ENCODE results near the gene LAMB4.

Gene LAMB4

GRCh38 chr7:107999779-108000560 is 130.2 kb downstream of the LAMB4 start:
- FAIRE-seq (no peak), DNase-seq (ENCODE audit: insufficient read length, low spot score) (no peak)

GRCh38 chr7:107998660-107999480 is 131.3 kb downstream of the LAMB4 start:
- DNase-seq (ENCODE audit: insufficient read length, low spot score): no peak
- FAIRE-seq: no peak

- FAIRE-seq (no peak), DNase-seq (ENCODE audit: insufficient read length, low spot score) (no peak)
Measured at GRCh38 chr7:107998150-107998549, 132.0 kb downstream of the LAMB4 start.

- FAIRE-seq: no peak
- no peak for DNase-seq (ENCODE audit: insufficient read length, low spot score)
Measured at GRCh38 chr7:107996072-107996882, 133.9 kb downstream of the LAMB4 start.

- FAIRE-seq: no peak
- DNase-seq (ENCODE audit: insufficient read length, low spot score): peak; percentile 60
Measured at GRCh38 chr7:107995184-107996071, 134.7 kb downstream of the LAMB4 start.

GRCh38 chr7:107994421-107995030 is 135.6 kb downstream of the LAMB4 start:
- DNase-seq (ENCODE audit: insufficient read length, low spot score) (no peak), FAIRE-seq (no peak)

- no peak for DNase-seq (ENCODE audit: insufficient read length, low spot score)
- no peak for FAIRE-seq
Measured at GRCh38 chr7:107993891-107994291, 136.3 kb downstream of the LAMB4 start.

- FAIRE-seq (no peak), DNase-seq (ENCODE audit: insufficient read length, low spot score) (no peak)
Measured at GRCh38 chr7:107989618-107990373, 140.4 kb downstream of the LAMB4 start.

GRCh38 chr7:107982918-107983389 is 147.2 kb downstream of the LAMB4 start:
- DNase-seq (ENCODE audit: insufficient read length, low spot score): no peak
- FAIRE-seq: no peak

- DNase-seq (ENCODE audit: insufficient read length, low spot score): no peak
- FAIRE-seq: no peak
Measured at GRCh38 chr7:107982042-107982840, 147.9 kb downstream of the LAMB4 start.

- DNase-seq (ENCODE audit: insufficient read length, low spot score) (no peak), FAIRE-seq (no peak)
Measured at GRCh38 chr7:107981466-107981865, 148.7 kb downstream of the LAMB4 start.

GRCh38 chr7:107980671-107981190 is 149.4 kb downstream of the LAMB4 start:
- no peak for DNase-seq (ENCODE audit: insufficient read length, low spot score)
- FAIRE-seq: no peak

- DNase-seq (ENCODE audit: insufficient read length, low spot score) (no peak), FAIRE-seq (no peak)
Measured at GRCh38 chr7:107980171-107980570, 150.0 kb downstream of the LAMB4 start.

GRCh38 chr7:107978815-107979408 is 151.2 kb downstream of the LAMB4 start:
- DNase-seq (ENCODE audit: insufficient read length, low spot score) (no peak), FAIRE-seq (no peak)

- FAIRE-seq (no peak), DNase-seq (ENCODE audit: insufficient read length, low spot score) (no peak)
Measured at GRCh38 chr7:107977048-107977447, 153.1 kb downstream of the LAMB4 start.

- no peak for DNase-seq (ENCODE audit: insufficient read length, low spot score)
- no peak for FAIRE-seq
Measured at GRCh38 chr7:107976620-107977019, 153.5 kb downstream of the LAMB4 start.

GRCh38 chr7:107975394-107976013 is 154.7 kb downstream of the LAMB4 start:
- DNase-seq (ENCODE audit: insufficient read length, low spot score): no peak
- no peak for FAIRE-seq
